22Rv1 (cell line): Measurements from ENCODE around the gene ACTR6.
A peak's percentile ranks its signal among the peaks of the same experiment; 100 is the strongest.

Experiments used
- H3K27ac ChIP-seq: fragments of 450-650 bp; 2 replicates; pipeline ENCODE4 v1.5.1; 2017
- ZFX ChIP-seq: fragments of 450-650 bp; IDR thresholded peaks from 2 replicates; pipeline ENCODE4 v1.6.1; 2017; ENCODE audit warnings: antibody characterized with exemption, borderline replicate concordance
- TF ChIP-seq, protein P1 (sequence below): fragments of 450-650 bp; IDR thresholded peaks from 2 replicates; pipeline ENCODE4 v1.5.1; 2017; ENCODE audit warnings: mild to moderate bottlenecking

Gene ACTR6

DNA sequence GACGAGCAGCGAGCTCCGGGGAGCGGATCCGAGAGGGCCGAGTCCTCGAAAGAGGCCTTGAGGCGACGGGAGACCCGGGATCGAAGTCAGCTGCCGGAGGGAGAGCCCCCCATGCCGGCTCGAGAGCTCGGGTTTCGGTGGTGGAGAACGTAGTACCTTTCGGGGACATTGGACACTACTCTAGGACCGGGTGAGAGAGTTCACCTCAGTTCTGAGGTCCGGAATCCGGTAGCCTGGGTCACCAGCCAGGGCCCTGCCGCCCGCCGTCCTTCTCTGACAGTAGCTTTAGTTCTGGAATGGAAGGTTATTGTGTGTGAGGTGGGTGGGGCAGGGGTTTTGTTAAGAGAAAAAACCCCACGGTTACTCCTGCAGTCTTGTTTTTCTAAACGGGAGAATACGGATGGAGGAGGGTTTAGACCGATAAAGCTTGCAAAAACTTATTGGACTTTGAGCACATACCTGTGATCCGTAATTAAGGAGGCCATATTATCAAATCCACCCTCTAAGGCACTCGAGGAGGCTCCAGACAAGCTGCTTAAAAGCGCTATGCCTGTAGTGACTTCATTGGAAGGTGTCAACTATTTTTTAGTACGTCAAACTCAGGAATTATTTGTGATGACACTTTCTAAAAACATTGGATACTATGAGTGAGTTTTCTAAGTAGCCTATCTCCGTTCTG lies 67.1 kb downstream of the ACTR6 start:
- peak overlapping the region; percentile 95 for H3K27ac ChIP-seq
- TF ChIP-seq, protein P1, sequence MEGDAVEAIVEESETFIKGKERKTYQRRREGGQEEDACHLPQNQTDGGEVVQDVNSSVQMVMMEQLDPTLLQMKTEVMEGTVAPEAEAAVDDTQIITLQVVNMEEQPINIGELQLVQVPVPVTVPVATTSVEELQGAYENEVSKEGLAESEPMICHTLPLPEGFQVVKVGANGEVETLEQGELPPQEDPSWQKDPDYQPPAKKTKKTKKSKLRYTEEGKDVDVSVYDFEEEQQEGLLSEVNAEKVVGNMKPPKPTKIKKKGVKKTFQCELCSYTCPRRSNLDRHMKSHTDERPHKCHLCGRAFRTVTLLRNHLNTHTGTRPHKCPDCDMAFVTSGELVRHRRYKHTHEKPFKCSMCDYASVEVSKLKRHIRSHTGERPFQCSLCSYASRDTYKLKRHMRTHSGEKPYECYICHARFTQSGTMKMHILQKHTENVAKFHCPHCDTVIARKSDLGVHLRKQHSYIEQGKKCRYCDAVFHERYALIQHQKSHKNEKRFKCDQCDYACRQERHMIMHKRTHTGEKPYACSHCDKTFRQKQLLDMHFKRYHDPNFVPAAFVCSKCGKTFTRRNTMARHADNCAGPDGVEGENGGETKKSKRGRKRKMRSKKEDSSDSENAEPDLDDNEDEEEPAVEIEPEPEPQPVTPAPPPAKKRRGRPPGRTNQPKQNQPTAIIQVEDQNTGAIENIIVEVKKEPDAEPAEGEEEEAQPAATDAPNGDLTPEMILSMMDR: no peak
- TF ChIP-seq ZFX: no peak

GRCh38 chr12:100268835-100269564 lies 68.4 kb downstream of the ACTR6 start:
- H3K27ac ChIP-seq: no peak overlapping the region
- TF ChIP-seq, protein P1: no peak
- TF ChIP-seq ZFX: no peak

DNA sequence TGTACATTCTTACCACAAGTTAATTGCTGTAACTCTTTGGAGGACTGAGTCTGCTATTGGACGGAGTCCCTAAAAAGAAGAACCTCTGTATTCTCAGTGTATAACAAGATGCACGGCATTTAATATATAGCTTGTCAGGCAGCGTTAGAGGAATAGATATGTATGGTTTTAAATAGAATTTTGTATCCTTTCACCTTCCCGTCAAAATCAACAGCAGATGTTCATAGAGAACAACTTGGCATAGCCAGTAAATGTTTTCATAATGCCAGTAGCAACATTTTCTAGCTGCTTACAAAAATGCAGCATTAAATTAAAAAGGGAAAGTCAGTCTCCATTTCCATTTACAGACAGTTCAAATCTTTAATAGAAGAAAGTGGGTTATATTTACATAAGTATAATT lies 73.2 kb downstream of the ACTR6 start:
- TF ChIP-seq, protein P1: no peak
- no peak for TF ChIP-seq ZFX
- no peak overlapping the region for H3K27ac ChIP-seq
